Stimulated activated CD4-positive, alpha-beta T cell treated with anti-CD3 and anti-CD28 coated beads, Interleukin-12 subunit alpha, Interleukin-12 subunit beta, amount 100 ng/mL, for 48 hours (primary cell): ENCODE data around the gene PPIP5K1.
"Not testable (repeated sequence)": the region's sequence is repeated elsewhere in the genome, so short reads cannot be mapped to it uniquely, and the experiment has no call there.

ENCODE experiments used
- DNase-seq, 3 donors: peaks; one replicate each; pipeline ENCODE4 v3.0.0-alpha.2; 2020; ENCODE audit warnings: low read depth in 2 of 3, low spot score in 1 of 3

Gene PPIP5K1

GRCh38 chr15:43589778-43590466 lies at the start of gene PPIP5K1:
Gene PPIP5K1 (minus strand): TSS chr15:43590208. CDS start chr15:43584504, 5,704 bp downstream.
- DNase-seq: not testable (repeated sequence)

DNA sequence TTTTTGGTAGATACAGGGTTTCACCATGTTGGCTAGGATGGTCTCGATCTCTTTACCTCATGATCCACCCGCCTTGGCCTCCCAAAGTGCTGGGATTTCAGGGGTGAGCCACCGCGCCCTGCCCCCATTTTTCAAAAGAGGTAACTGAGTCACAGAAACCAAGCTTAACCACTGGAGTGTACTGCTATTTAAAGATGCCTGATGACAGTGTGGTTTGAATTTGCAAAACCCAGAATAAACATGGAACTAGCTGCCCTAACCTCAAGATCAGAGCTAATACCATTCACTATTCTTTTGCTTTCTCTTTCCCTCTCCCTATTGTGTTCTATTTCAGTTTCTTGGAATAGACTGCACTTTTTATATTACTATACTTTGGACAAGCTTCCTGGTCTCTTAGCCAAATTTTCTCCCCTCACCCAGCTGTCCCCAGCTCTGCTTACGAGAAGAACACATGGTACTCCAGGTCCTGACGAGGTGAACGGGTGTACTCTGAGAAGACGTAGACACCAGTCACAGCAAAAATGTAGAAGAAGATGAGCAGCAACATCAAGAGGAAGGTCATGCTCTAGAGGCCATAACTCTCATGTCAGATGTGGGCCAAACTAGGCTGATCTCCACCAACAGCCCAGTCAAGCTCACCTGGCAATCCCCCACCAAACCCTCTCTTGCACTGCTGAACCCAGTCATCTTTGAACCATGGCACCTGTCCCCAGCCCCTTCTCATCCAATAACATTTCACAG lies 48.6 kb upstream of the PPIP5K1 start:
- not testable (repeated sequence) for DNase-seq

- DNase-seq: not testable (repeated sequence)
Measured at GRCh38 chr15:43626937-43627336, 36.9 kb upstream of the PPIP5K1 start.

- DNase-seq: no peak
Measured at GRCh38 chr15:43625106-43625505, 35.1 kb upstream of the PPIP5K1 start.

DNA sequence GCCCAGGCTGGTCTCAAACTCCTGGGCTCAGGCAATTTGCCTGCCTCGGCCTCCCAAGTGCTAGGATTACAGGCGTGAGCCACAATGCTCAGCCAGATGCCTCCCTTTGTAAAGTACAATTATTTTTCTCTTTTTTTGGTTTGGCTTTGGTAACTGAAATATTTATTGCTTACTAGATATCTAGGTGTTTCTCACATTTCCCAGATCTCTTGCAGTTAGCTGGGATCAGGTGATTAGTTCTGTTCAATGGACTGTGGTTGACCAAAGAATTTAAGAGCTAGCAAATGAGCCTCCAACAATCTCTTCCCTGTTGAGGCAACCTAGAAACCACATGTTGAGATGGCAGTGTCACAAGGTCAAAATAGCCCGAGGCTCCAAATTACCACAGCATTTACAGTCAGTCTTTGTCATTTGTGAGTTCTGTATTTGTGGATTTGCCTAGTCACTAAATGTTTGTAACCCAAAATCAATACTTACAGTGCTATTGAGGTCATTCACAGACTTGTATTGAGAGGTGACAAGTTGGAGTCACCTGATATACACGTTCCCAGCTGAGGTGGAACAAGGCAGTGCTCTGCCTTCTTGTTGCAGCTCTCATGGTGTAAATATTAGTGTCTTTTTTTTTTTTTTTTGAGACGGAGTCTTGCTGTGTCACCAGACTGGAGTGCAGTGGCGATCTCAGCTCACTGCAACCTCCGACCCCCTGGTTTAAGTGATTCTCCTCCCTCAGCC lies 32.2 kb upstream of the PPIP5K1 start:
- not testable (repeated sequence) for DNase-seq

DNA sequence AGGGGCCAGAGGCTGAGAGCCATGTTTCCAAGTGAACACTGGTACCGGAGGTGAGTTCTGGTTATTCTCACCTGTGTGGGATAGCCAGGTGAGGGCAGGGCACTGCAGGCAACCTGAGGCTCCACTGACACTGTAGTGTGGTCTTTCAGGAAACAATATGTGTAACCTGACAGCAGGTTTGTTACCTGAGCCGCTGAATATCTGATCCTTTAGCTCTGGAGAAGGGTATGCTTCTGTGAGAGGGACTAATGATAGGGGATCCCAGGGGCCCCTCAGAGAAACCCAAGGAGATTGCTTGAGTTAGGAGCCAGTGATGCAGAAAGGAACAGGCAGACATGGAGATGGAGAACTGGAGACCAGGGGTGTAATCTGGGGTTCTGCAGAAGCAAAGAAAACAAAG lies 28.7 kb upstream of the PPIP5K1 start, which contains the start of gene STRC:
STRC (minus strand) TSS at position 101 of the 400 bp plus-strand sequence; CDS start at position 23, 78 bp downstream.
- DNase-seq: not testable (repeated sequence)

DNA sequence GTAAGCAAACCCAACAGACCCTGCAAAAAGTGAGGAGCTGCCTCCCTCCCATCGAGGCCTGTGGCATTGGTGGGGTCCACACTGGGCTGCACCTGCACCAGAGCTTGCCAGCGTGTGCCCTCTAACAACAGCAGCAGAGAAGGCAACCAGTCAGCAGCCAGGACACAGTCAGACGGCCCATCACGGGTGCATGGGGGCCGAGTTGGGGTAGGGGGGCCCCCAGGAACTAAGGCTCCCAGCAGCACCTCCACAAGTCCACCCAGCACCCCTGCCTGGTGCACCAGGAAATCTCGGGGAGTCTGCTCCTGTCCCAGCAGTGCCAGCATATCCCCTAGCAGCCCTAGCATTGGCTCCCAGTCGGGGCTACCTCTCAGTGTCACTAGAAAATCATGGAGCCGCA lies 27.7 kb upstream of the PPIP5K1 start:
- not testable (repeated sequence) for DNase-seq

GRCh38 chr15:43602233-43602632 lies 12.2 kb upstream of the PPIP5K1 start:
- not testable (repeated sequence) for DNase-seq

- not testable (repeated sequence) for DNase-seq
Measured at GRCh38 chr15:43600200-43600599, 10.2 kb upstream of the PPIP5K1 start.

- not testable (repeated sequence) for DNase-seq
Measured at GRCh38 chr15:43599131-43599530, 9.1 kb upstream of the PPIP5K1 start.

DNA sequence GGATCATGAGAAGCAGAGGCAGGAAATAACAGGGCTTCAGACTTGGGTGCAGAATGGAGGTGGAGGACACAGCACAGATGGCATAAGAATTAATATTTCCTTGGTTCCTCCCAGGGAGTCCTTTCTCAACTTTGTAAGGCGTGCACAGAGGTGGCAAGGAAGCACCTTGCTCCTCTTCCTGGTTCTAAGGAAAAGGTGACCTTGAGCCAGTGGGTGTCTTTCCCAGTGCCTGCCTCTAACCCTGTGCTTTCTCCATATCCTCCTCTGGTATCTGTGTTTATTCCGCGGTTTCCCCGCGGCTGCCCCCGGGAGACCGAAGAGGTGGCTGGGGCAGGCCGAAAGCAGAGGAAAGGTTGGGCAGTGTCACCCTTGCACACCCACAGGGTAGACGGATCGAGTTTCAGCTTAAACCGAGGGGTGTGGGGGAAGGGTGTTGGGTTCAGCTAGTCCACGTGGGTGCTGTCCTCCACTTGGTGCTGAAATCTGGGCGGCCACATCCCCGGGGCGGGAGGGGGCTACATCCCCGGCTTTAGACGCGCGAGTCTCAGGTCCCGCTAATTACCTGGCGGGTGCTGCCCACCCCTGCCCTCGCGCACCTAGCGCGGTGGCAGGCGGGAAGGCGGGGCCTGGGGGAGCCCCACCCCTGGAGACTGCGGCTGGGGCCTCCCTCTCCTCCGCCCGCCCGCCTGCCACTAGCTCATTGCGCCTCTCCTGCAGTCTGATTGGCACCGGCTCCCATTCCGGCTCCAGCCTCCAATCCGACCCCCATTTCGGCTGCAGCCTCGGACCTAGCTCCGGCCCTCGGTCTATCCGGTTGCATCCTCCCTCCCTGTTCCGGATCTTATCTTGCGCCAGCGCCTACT lies 3.6 kb upstream of the PPIP5K1 start, which contains the start of gene CKMT1B:
CKMT1B (plus strand) TSS at position 700 of the 863 bp plus-strand sequence. CDS start 192 bp downstream, outside the sequence.
- not testable (repeated sequence) for DNase-seq

DNA sequence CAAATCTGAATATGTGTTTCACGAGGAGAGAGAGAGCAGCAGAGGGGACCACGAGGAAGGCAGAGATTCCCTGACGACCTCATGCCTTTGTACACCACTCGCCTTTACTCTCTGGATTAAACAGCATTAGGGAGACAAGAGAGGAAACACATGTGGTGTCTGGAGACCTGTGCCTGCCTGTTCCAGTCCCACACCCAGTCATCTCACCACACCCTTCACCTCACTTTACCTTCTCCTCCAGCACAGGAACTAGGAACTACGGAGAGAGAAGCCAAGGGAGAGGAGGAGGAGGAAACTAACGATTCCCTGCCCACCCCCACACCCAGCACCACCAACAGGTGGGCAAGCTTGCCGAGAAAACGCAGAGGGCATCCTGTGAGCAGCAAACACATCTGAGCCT lies 2.8 kb upstream of the PPIP5K1 start:
- DNase-seq: not testable (repeated sequence)

DNA sequence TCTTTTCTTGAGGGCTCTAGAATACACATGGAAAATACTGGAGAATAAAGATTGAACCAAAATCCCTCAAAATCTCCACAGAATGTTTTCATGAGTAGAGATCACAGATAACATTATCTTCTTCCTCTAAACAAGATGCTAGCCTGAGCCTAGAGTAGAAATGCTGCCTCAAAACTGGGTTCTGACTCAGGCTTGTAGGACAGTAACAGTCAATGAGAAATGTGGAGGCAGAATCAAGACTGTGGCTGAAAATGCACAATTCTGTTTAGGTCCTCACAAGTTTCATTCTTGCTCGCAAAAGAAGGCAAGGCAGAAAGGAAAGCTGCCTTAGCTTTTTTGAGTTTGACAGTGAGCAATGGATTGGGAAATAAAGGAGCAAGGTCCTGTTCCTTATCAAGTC lies 15.4 kb downstream of the PPIP5K1 start:
- not testable (repeated sequence) for DNase-seq

GRCh38 chr15:43566615-43567014 lies 23.4 kb downstream of the PPIP5K1 start:
- DNase-seq: not testable (repeated sequence)

DNA sequence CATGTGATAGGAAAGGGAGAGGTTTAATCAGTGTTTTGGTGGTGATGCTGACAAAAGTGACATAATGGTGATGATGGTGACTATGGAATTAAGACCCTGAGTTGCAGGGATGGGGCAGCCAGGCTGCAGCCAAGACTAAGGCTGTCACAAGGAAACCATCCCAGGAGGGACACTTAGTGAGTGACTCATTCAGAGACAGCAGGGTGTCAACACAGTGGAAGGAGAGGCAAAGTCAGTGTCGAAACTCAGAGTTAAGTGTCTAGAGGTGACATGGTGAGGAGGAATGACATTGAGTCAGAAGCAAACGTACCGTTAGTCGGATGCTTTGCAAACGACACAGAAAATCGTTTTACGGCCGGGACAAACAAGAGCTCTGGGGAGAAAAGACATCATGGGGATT lies 26.2 kb downstream of the PPIP5K1 start:
- DNase-seq: not testable (repeated sequence)

DNA sequence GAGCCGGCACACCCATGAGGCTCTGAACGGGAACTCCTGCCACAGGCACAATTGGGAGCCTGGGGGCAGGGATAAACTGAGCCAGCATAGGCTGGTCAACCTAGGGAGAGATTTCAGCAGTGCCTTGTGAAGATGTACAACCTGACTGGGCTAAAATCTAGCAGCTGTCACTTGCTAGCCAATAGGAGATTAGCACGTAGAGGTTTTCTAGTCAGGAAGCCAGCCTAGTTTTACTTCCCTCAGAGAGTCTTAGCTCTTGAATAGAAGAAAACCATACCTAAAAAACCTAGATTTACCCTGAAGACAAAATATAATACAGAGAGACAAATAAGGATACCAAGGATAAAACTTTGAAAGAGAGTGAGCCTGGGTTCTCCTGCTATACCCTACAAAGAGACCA lies 27.3 kb downstream of the PPIP5K1 start:
- not testable (repeated sequence) for DNase-seq

- no peak for DNase-seq
Measured at GRCh38 chr15:43552986-43553385, 37.0 kb downstream of the PPIP5K1 start.

DNA sequence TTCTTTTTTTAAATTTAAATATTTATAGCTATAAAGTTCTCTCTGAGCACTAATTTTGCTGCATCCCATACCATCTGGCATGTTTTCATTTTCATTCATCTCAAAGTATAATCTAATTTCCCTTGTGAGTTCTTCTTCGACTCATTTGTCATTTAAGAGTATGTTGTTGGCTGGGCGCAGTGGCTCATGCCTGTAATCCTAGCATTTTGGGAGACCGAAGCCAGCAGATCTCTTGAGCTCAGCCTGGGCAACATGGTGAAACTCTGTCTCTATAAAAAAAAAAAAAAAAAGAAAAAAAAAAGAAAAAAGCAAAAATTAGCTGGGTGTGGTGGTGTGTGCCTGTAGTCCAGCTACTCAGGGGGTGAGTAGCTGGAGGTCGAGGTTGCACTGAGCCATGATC lies 37.8 kb downstream of the PPIP5K1 start:
- DNase-seq: no peak

DNA sequence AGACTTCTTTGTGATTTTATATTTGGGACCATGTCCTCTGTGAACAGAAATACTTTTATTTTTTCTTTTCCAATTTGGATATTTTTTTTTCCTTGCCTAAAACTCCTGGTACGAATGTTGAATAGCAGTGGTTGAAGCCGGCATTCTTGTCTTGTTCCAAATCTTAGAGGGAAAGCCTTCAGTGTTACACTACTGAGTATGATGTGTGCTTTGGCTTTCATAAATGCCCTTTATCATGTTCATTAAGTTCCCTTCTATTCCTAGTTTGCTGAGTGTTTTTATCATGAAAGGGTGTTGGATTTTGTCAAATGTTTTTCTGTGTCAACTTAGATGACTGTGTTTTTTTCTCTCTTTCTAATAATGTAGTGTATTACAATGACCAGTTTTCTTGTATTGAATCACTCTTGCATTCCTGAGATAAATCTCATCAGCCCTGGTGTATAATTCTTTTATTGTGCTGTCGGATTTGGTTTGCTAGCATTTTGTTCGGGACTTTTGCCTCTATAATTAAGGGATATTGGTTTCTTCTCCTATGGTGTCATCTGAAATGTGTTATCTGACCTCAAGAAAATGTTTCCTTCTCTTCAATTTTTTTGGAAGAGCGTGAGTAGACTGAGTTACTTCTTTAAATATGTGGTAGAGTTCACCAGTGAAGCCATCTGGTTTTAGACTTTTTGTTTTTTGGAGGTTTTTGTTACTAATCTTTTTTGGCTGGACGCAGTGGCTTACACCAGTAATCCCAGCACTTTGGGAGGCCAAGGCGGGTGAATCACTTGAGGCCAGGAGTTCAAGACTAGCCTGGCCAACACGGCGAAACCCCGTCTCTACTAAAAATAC lies 39.3 kb downstream of the PPIP5K1 start:
- DNase-seq: no peak

DNA sequence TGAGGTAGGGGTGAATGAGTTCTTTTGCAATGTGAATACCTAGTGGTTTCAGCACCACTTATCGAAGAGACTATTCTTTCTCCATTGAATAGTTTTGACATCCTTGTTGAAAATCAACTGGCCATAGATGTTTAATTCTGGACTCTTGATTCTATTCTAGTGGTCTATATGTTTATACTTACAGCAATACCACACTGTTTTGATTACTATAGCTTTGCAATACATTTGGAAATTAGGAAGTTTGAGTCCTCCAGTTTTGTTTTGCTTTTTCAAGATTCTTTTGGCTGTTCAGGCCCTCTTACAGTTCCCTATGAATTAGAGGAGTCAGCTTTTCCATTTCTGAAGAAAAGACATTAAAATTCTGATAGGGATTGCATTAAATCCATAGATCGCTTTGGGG lies 42.5 kb downstream of the PPIP5K1 start:
- DNase-seq: no peak
